ENCODE data around the gene KRTAP9-1.

DNA sequence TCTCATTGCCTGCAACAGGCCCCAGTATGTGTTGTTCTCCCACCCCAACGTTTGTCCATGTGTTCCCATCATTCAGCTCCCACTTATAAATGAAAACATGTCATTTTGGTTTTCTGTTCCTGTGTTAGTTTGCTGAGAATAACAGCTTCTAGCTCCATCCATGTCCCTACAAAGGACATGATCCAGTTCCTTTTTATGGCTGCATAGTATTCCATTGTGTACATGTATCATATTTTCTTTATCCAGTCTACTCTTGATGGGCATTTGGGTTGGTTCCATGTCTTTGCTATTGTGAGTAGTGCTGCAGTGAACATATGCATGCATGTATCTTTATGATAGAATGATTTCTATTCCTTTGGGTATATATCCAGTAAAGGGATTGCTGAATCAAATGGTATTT, 26.0 kb downstream of the KRTAP9-1 start:
- TF ChIP-seq, protein P1, sequence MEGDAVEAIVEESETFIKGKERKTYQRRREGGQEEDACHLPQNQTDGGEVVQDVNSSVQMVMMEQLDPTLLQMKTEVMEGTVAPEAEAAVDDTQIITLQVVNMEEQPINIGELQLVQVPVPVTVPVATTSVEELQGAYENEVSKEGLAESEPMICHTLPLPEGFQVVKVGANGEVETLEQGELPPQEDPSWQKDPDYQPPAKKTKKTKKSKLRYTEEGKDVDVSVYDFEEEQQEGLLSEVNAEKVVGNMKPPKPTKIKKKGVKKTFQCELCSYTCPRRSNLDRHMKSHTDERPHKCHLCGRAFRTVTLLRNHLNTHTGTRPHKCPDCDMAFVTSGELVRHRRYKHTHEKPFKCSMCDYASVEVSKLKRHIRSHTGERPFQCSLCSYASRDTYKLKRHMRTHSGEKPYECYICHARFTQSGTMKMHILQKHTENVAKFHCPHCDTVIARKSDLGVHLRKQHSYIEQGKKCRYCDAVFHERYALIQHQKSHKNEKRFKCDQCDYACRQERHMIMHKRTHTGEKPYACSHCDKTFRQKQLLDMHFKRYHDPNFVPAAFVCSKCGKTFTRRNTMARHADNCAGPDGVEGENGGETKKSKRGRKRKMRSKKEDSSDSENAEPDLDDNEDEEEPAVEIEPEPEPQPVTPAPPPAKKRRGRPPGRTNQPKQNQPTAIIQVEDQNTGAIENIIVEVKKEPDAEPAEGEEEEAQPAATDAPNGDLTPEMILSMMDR (IDR thresholded peaks at IDR 0.05 in 4 of 5, conservative IDR thresholded peaks at IDR 0.05 in 1 of 5) = no peak
- no peak for TF ChIP-seq POLR2A (IDR thresholded peaks at IDR 0.05)
